Measurements from ENCODE around the gene SLC16A2.

- no peak for TF ChIP-seq EZH2 (optimal IDR thresholded peaks at IDR 0.05; ENCODE audit: low read depth, low read length)
- TF ChIP-seq CTCF (IDR thresholded peaks at IDR 0.05; ENCODE audit: low read length): no peak
Observed at GRCh38 chrX:74449937-74450330, 28.6 kb downstream of the SLC16A2 start.

All from MM.1S (cell line).